A549 (cell line): ENCODE measurements around the gene TAF8. TPM values are rescaled to one million over a fixed set of nuclear protein-coding genes. Genes with fewer than 3 reads are reported as not detected.

Experiments used
- ATAC-seq, 2 experiments: fragments of 200-7000 bp in 1 of 2; fragments of >200 bp in 1 of 2; cut with Nextera tagmentation in 1 of 2; cut with Tn5 transposase in 1 of 2; 3 replicates each; pipeline versions ENCODE4 v1.8.0 to v1.9.1; 2018 to 2020; ENCODE audit warnings: mild to moderate bottlenecking in 1 of 2, moderate library complexity in 1 of 2
- CTCF ChIA-PET: fragments of 300-600 bp; sonication (Branson Sonifier 250); formaldehyde crosslinking; extraction: SDS; loops from one replicate; lab custom pipeline; 2021; ENCODE audit warnings: antibody characterized with exemption, inconsistent platforms; lab: Yijun Ruan, JAX
- POLR2A ChIA-PET: fragments of 350-600 bp; formaldehyde crosslinking; extraction: SDS; loops from one replicate; lab custom pipeline; 2021; ENCODE audit warnings: antibody characterized with exemption, inconsistent platforms; lab: Yijun Ruan, JAX
- DNase-seq, 2 experiments: peaks; one replicate each; pipeline versions ENCODE4 v3.0.0 to v3.0.0-alpha.2; 2011 to 2016; ENCODE audit warnings: low read depth in 1 of 2, low spot score in 1 of 2
- FAIRE-seq: peaks from 2 replicates; lab custom pipeline; 2011; peaks lifted over from hg19 to GRCh38; lab: Jason Lieb, UNC
- H3K27ac ChIP-seq, 2 experiments: fragments of >200 bp; sonication (Bioruptor Twin); formaldehyde crosslinking; 3 replicates each; pipeline ENCODE4 v1.5.1; 2016 to 2017
- H3K4me1 ChIP-seq: fragments of >200 bp; sonication (Bioruptor Twin); formaldehyde crosslinking; 3 replicates; pipeline ENCODE4 v1.6.1; 2016
- H3K4me2 ChIP-seq: fragments of >200 bp; sonication (Bioruptor Twin); formaldehyde crosslinking; 3 replicates; pipeline ENCODE4 v1.6.1; 2016
- H3K4me3 ChIP-seq: fragments of >200 bp; sonication (Bioruptor Twin); formaldehyde crosslinking; 3 replicates; pipeline ENCODE4 v1.5.1; 2016
- H3K9me3 ChIP-seq: fragments of >200 bp; sonication (Bioruptor Twin); formaldehyde crosslinking; 3 replicates; pipeline ENCODE4 v1.6.1; 2016
- BHLHE40 ChIP-seq: IDR thresholded peaks from 2 replicates; pipeline ENCODE4 v1.6.1; 2012; ENCODE audit warnings: low read depth, low read length, inconsistent platforms
- CBX8 ChIP-seq: fragments of 200-600 bp; sonication (generic); IDR thresholded peaks from 2 replicates; pipeline ENCODE4 v1.6.1; 2016
- CEBPB ChIP-seq, 2 experiments: fragments of >200 bp in 1 of 2; sonication (Bioruptor Twin) in 1 of 2; formaldehyde crosslinking in 1 of 2; IDR thresholded peaks; 2 replicates each; pipeline ENCODE4 v1.6.1; 2012 to 2016
- CHD2 ChIP-seq: fragments of 150-350 bp; IDR thresholded peaks from 2 replicates; pipeline ENCODE4 v1.6.1; 2014; ENCODE audit warnings: low read length; ENCODE audit not compliant: partially characterized antibody
- CHD4 ChIP-seq: fragments of 200-600 bp; sonication (generic); IDR thresholded peaks from 2 replicates; pipeline ENCODE4 v1.6.1; 2016; ENCODE audit warnings: antibody characterized with exemption, mild to moderate bottlenecking, borderline replicate concordance
- CTCF ChIP-seq: fragments of >200 bp; sonication (Bioruptor Twin); formaldehyde crosslinking; IDR thresholded peaks from 3 replicates; pipeline ENCODE4 v1.5.1; 2016
- EP300 ChIP-seq, 2 experiments: fragments of >200 bp; sonication (Bioruptor Twin); formaldehyde crosslinking; IDR thresholded peaks; 2 replicates in 1 of 2; 3 replicates in 1 of 2; pipeline ENCODE4 v1.6.1; 2016 to 2017
- ESRRA ChIP-seq: fragments of 150-350 bp; IDR thresholded peaks from 2 replicates; pipeline ENCODE4 v1.6.1; 2014; ENCODE audit warnings: mild to moderate bottlenecking, low read length, borderline replicate concordance
- HOXA7 ChIP-seq: fragments of 250-450 bp; sonication (Bioruptor Pico); IDR thresholded peaks from 2 replicates; pipeline ENCODE4 v1.5.0; 2020; ENCODE audit warnings: mild to moderate bottlenecking, moderate library complexity
- MAFK ChIP-seq: fragments of 450-650 bp; IDR thresholded peaks from 2 replicates; pipeline ENCODE4 v1.6.1; 2014; ENCODE audit not compliant: partially characterized antibody
- MAX ChIP-seq: IDR thresholded peaks from 2 replicates; pipeline ENCODE4 v1.6.1; 2012
- MYC ChIP-seq: IDR thresholded peaks from 2 replicates; pipeline ENCODE4 v1.6.1; 2012; ENCODE audit warnings: mild to moderate bottlenecking, inconsistent platforms, low read length, improper control_type of control experiment, borderline replicate concordance
- PHF8 ChIP-seq: fragments of 200-600 bp; sonication (generic); IDR thresholded peaks from 2 replicates; pipeline ENCODE4 v1.6.1; 2016; ENCODE audit warnings: low read depth, mild to moderate bottlenecking, antibody characterized with exemption, moderate library complexity, borderline replicate concordance
- RAD21 ChIP-seq, 2 experiments: fragments of >200 bp in 1 of 2; sonication (Bioruptor Twin) in 1 of 2; formaldehyde crosslinking in 1 of 2; IDR thresholded peaks in 1 of 2; conservative IDR thresholded peaks in 1 of 2; 2 replicates in 1 of 2; 3 replicates in 1 of 2; pipeline ENCODE4 v1.6.1; 2012 to 2018; ENCODE audit warnings: inconsistent platforms in 1 of 2
- RFX5 ChIP-seq: fragments of 450-650 bp; IDR thresholded peaks from 2 replicates; pipeline ENCODE4 v1.7.1; 2014; ENCODE audit warnings: antibody characterized with exemption, mild to moderate bottlenecking, moderate library complexity
- WGBS: methylation state at CpG from one replicate; pipeline ENCODE4 v1.1.6; 2017; ENCODE audit errors: missing lambda C conversion rate; 5-methylcytosine and 5-hydroxymethylcytosine counted together
- polyA plus RNA-seq, 4 experiments: library from polyadenylated mRNA; depleted of rRNA in 3 of 4; stranded (reverse); fragments of >200 nt; fragmentation: RNase III in 1 of 4; extraction: RNeasy Plus Mini Kit Qiagen cat#74134 plus additional on column Dnase treatment in 1 of 4; gene quantifications; 2 replicates in 3 of 4; 3 replicates in 1 of 4; pipeline ENCODE4 v1.2.3, GENCODE V29; 2011 to 2017

The TAF8 gene
- polyA plus RNA-seq, 2 of the 4 experiments (the other 2 are of a cell fraction), result 14.0 to 18.7 TPM

- POLR2A ChIA-PET, result no interaction called here
- 92% methylated on average over 5 of the region's 11 CpGs for WGBS
- no peak for ATAC-seq
- Histone ChIP-seq H3K9me3 (no peaks in the 10 kb centered on the region), H3K27ac (no peak overlapping the region), H3K4me2 (no peak overlapping the region), H3K4me1 (no peaks in the 10 kb centered on the region), H3K4me3 (no peak overlapping the region)
- CTCF ChIA-PET, result interaction anchor here (0.7 to 18.0 kb wide), 5 partner anchors 9 to 469 kb away, joined by 3 to 172 read pairs (median 6); partner anchors contain the start of gene GUCA1A
- FAIRE-seq, result no peak
- DNase-seq, result no peak
- TF ChIP-seq BHLHE40 (no peak), CHD4 (no peak), HOXA7 (CRISPR knock-in tag) (no peak), EP300 (IDR thresholded peaks at IDR 0.05) (no peak), CHD2 (no peak), MAFK (no peak), ESRRA (no peak), RAD21 (conservative IDR thresholded peaks at IDR 0.05 in 1 of 2, IDR thresholded peaks at IDR 0.05 in 1 of 2) (no peak), MYC (no peak), RFX5 (no peak), PHF8 (no peak), CEBPB (IDR thresholded peaks at IDR 0.05) (no peak)
These were observed 28.1 kb downstream of the TAF8 start for GRCh38 chr6:42078386-42078785.

GRCh38 chr6:42079941-42080464 is 29.7 kb downstream of the TAF8 start:
- Histone ChIP-seq H3K4me3 (no peak overlapping the region), H3K4me2 (no peak overlapping the region)
- DNase-seq (no peak), FAIRE-seq (no peak), ATAC-seq (no peak)
- CTCF ChIA-PET, result interaction anchor here (0.5 to 18.0 kb wide), 6 partner anchors 66 to 485 kb away, joined by 3 to 172 read pairs (median 4); partner anchors contain the start of gene GUCA1A
- TF ChIP-seq CBX8, result no peak
- TF ChIP-seq, all 56 proteins: peak for 0
- POLR2A ChIA-PET, result interaction anchor here (0.7 kb wide), 1 partner anchor 44 kb away, joined by 3 read pairs; no protein-coding TSS in a partner anchor
- Histone ChIP-seq H3K27ac (no peak overlapping the region), H3K9me3 (no peaks in the 10 kb centered on the region), H3K4me1 (no peaks in the 10 kb centered on the region)
- 89% methylated on average over 10 of the region's 10 CpGs for WGBS

GRCh38 chr6:42083530-42083929 is 33.2 kb downstream of the TAF8 start:
- ATAC-seq (no peak), FAIRE-seq (no peak)
- CTCF ChIA-PET, result interaction anchor here (1.0 to 18.0 kb wide), 5 partner anchors 8 to 83 kb away, joined by 3 to 172 read pairs (median 4); partner anchors contain the start of gene GUCA1A

GRCh38 chr6:42084889-42085288 is 34.6 kb downstream of the TAF8 start:
- WGBS, result 79% methylated on average over 5 of the region's 5 CpGs
- ATAC-seq (peak in 1 of 2 experiments; percentile 62; a peak in 3 of 6 replicates), DNase-seq (peak; percentile 23 to 25), FAIRE-seq (no peak)
- H3K4me2 ChIP-seq, result no peak overlapping the region
- POLR2A ChIA-PET, result no interaction called here
- peak in 1 of 2 experiments; percentile 43; a peak in 2 of 5 replicates for TF ChIP-seq RAD21 (conservative IDR thresholded peaks at IDR 0.05 in 1 of 2, IDR thresholded peaks at IDR 0.05 in 1 of 2)
- 0 out of 3 replicates have a peak, but pooled peaks have one; percentile 13 for TF ChIP-seq CTCF
- TF ChIP-seq MAX, result no peak
- H3K27ac ChIP-seq, result no peak overlapping the region
- H3K4me3 ChIP-seq, result no peak overlapping the region
- H3K4me1 ChIP-seq, result peaks cover 16% of the 10 kb centered on the region
- no peaks in the 10 kb centered on the region for H3K9me3 ChIP-seq
- CTCF ChIA-PET, result interaction anchor here (0.6 to 18.0 kb wide), 9 partner anchors 8 to 276 kb away, joined by 3 to 172 read pairs (median 5); partner anchors contain the start of gene GUCA1A

More at GRCh38 chr6:42083530-42083929, 33.2 kb downstream of the TAF8 start:
- POLR2A ChIA-PET, result no interaction called here
- Histone ChIP-seq H3K4me3 (no peak overlapping the region), H3K9me3 (no peaks in the 10 kb centered on the region), H3K4me1 (peaks cover 14% of the 10 kb centered on the region), H3K27ac (no peak overlapping the region), H3K4me2 (no peak overlapping the region)
- 85% methylated on average over 5 of the region's 5 CpGs for WGBS
- no peak for DNase-seq
- no peak for TF ChIP-seq MAFK
